ENCODE measurements around the gene MTHFSD. TPM values are rescaled to one million over a fixed set of nuclear protein-coding genes. Genes with fewer than 3 reads are reported as not detected.

MTHFSD gene
- total RNA-seq, 1 experiment from 2014 or later, result 11.9 TPM

DNA sequence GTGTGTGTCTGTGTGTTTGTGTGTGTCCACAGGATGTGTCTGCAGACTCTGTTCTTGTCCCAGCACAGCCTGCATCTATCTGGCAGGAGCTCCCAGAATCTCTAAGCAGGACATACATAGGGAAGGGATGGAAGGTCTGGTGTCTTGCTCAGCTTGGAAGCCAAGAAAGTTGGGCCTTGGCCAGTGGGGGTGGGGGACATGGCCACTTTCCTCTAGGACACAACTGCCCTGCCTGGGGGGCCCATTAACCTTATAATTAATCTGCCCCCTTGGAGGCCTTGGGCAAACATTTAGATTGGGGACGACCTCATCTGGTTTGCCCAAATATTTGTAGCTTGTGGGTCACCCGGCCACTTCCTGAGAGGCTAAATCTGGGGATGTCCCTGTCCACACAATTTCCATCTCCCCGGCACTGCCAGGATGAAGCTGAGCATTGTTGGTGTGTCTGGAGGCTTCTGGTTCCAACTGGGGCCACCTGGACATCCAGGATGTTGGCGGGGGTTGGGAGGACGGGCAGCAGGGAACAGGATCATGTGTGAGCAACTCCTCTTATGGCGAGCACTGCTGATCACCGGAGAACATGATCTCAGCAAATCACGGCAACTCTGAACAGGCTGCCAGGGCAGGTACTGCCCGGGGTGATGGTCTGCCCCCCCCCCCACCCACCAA, 61.9 kb downstream of the MTHFSD start:
- ChIA-PET POLR2A (ENCODE audit: unreplicated experiment) (no interaction called here), CTCF (no interaction called here)
- no peak for DNase-seq
- intact Hi-C loops (cut with micrococcal nuclease), result no loop called here
- H3K9me2 ChIP-seq (replicated peaks; ENCODE audit: low read length), result no peaks in the 10 kb centered on the region
- no peak overlapping the region for H3K4me2 ChIP-seq (ENCODE audit: low read length)
- H3K4me3 ChIP-seq (ENCODE audit: low read length), result no peak overlapping the region
- TF ChIP-seq, protein P1, sequence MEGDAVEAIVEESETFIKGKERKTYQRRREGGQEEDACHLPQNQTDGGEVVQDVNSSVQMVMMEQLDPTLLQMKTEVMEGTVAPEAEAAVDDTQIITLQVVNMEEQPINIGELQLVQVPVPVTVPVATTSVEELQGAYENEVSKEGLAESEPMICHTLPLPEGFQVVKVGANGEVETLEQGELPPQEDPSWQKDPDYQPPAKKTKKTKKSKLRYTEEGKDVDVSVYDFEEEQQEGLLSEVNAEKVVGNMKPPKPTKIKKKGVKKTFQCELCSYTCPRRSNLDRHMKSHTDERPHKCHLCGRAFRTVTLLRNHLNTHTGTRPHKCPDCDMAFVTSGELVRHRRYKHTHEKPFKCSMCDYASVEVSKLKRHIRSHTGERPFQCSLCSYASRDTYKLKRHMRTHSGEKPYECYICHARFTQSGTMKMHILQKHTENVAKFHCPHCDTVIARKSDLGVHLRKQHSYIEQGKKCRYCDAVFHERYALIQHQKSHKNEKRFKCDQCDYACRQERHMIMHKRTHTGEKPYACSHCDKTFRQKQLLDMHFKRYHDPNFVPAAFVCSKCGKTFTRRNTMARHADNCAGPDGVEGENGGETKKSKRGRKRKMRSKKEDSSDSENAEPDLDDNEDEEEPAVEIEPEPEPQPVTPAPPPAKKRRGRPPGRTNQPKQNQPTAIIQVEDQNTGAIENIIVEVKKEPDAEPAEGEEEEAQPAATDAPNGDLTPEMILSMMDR (conservative IDR thresholded peaks at IDR 0.05; ENCODE audit: low read depth, low read length), result no peak
- TF ChIP-seq EZH2 (IDR thresholded peaks at IDR 0.05; ENCODE audit: low read length, unreplicated experiment) (no peak), EZH2phosphoT487 (IDR thresholded peaks at IDR 0.05; ENCODE audit: borderline replicate concordance, low read length) (no peak)
- no peak overlapping the region for H3K27ac ChIP-seq (ENCODE audit: low read length)
- H3F3A ChIP-seq (ENCODE audit: low read length, unreplicated experiment), result no peaks in the 10 kb centered on the region
- no peak overlapping the region for H2AFZ ChIP-seq (ENCODE audit: low read length)
- no peaks in the 10 kb centered on the region for H3K36me3 ChIP-seq (ENCODE audit: low read depth, low read length)
- H3K9ac ChIP-seq (ENCODE audit: low read length), result no peak overlapping the region
- peaks cover 83% of the 10 kb centered on the region for H3K27me3 ChIP-seq (ENCODE audit: low read length)
- ATAC-seq, result no peak
- H3K79me2 ChIP-seq (ENCODE audit: low read length), result no peaks in the 10 kb centered on the region
- peaks cover 11% of the 10 kb centered on the region; the same call in 1 of the 2 replicates for H3K4me1 ChIP-seq (ENCODE audit: insufficient read depth, low read length)
- no TSS peak for BruUV-seq (replicated peaks)
- no peaks in the 10 kb centered on the region for H4K20me1 ChIP-seq (ENCODE audit: low read length)
- H3K9me3 ChIP-seq (ENCODE audit: low read length), result no peaks in the 10 kb centered on the region

DNA sequence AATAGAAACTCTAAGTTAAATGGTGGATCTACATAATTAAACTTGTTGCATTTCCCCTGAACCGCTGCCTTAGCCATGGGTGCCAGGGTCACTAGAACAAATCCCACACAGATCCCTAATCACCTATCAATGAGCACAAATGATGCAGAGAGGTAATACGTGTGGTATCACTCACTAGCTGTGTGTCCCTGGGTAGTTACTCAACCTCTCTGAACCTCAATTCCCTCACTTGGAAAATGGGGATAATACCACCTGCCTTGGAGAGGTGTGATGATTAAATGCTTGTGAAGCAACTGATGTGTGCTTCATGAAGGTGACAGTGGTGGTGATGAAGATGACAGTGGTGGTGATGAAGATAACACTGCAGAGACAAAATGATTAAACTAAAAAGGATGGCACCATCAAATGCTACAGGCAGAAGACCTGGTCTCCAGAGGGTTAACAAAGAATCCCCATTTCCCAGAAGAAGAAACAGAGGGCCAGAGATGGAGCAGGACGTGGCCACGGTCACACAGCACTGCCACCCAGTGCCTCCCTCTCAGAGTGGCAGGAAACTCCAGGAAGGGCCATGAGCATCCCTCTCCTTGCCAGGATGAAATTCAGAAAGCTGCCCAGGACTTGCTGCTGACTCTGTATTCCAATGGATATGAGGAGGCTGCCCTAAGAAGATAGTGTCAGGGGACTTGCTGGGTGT, 62.6 kb downstream of the MTHFSD start:
- Histone ChIP-seq H3K79me2 (ENCODE audit: low read length) (no peaks in the 10 kb centered on the region), H3K4me2 (ENCODE audit: low read length) (no peak overlapping the region), H3F3A (ENCODE audit: low read length, unreplicated experiment) (no peaks in the 10 kb centered on the region), H3K9me3 (ENCODE audit: low read length) (no peaks in the 10 kb centered on the region), H3K27me3 (ENCODE audit: low read length) (peaks cover 88% of the 10 kb centered on the region), H3K36me3 (ENCODE audit: low read depth, low read length) (no peaks in the 10 kb centered on the region), H3K4me1 (ENCODE audit: insufficient read depth, low read length) (peaks cover 11% of the 10 kb centered on the region; the same call in 1 of the 2 replicates), H2AFZ (ENCODE audit: low read length) (no peak overlapping the region), H3K9me2 (replicated peaks; ENCODE audit: low read length) (no peaks in the 10 kb centered on the region), H3K9ac (ENCODE audit: low read length) (no peak overlapping the region), H3K27ac (ENCODE audit: low read length) (no peak overlapping the region), H4K20me1 (ENCODE audit: low read length) (no peaks in the 10 kb centered on the region), H3K4me3 (ENCODE audit: low read length) (no peak overlapping the region)
- ChIA-PET CTCF (no interaction called here), POLR2A (ENCODE audit: unreplicated experiment) (no interaction called here)
- TF ChIP-seq, protein P1 (conservative IDR thresholded peaks at IDR 0.05; ENCODE audit: low read depth, low read length), result no peak
- no peak for TF ChIP-seq EZH2phosphoT487 (IDR thresholded peaks at IDR 0.05; ENCODE audit: borderline replicate concordance, low read length)
- ATAC-seq, result no peak
- no peak for DNase-seq
- BruUV-seq (replicated peaks), result no TSS peak
- intact Hi-C loops (cut with micrococcal nuclease), result no loop called here

DNA sequence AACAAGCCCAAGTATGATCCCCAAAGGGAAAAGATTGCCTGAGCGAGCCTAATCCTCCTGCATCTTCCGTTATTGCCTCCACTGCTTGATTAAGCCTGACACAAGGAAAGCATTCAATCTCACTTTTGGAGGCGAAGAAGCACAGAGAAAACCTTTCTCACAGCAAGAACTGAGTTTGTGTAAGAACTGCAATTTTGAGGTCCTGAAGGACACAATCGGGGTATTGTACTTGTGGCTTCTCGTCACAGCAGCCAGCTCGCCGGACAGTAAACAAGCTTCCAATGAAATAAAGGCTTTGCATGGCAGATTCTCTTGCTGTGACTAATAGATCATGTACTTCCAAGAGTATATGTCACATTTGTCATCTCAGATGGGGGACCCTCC, 63.4 kb downstream of the MTHFSD start:
- Histone ChIP-seq H3K36me3 (ENCODE audit: low read depth, low read length) (no peaks in the 10 kb centered on the region), H3K4me1 (ENCODE audit: insufficient read depth, low read length) (peaks cover 11% of the 10 kb centered on the region; the same call in 1 of the 2 replicates), H2AFZ (ENCODE audit: low read length) (no peak overlapping the region), H3K9me2 (replicated peaks; ENCODE audit: low read length) (no peaks in the 10 kb centered on the region), H4K20me1 (ENCODE audit: low read length) (no peaks in the 10 kb centered on the region), H3F3A (ENCODE audit: low read length, unreplicated experiment) (no peaks in the 10 kb centered on the region), H3K79me2 (ENCODE audit: low read length) (no peaks in the 10 kb centered on the region), H3K4me2 (ENCODE audit: low read length) (no peak overlapping the region), H3K4me3 (ENCODE audit: low read length) (no peak overlapping the region), H3K9me3 (ENCODE audit: low read length) (no peaks in the 10 kb centered on the region), H3K27ac (ENCODE audit: low read length) (no peak overlapping the region), H3K9ac (ENCODE audit: low read length) (no peak overlapping the region), H3K27me3 (ENCODE audit: low read length) (peaks cover 92% of the 10 kb centered on the region)
- ChIA-PET CTCF (no interaction called here), POLR2A (ENCODE audit: unreplicated experiment) (no interaction called here)
- DNase-seq (no peak), ATAC-seq (no peak)
- intact Hi-C loops (cut with micrococcal nuclease), result no loop called here
- TF ChIP-seq, protein P1 (conservative IDR thresholded peaks at IDR 0.05; ENCODE audit: low read depth, low read length), result no peak
- no peak for TF ChIP-seq EZH2phosphoT487 (IDR thresholded peaks at IDR 0.05; ENCODE audit: borderline replicate concordance, low read length)
- no peak for TF ChIP-seq EZH2 (IDR thresholded peaks at IDR 0.05; ENCODE audit: low read length, unreplicated experiment)
- BruUV-seq (replicated peaks), result no TSS peak
